ENCODE measurements around the gene SNRNP25. TPM values are rescaled to one million over a fixed set of nuclear protein-coding genes. Genes with fewer than 3 reads are reported as not detected.

The SNRNP25 gene
- total and polyA plus RNA-seq, 5 donors from 2014 or later: 9.4 to 29.1 (median 19.3) TPM

DNA sequence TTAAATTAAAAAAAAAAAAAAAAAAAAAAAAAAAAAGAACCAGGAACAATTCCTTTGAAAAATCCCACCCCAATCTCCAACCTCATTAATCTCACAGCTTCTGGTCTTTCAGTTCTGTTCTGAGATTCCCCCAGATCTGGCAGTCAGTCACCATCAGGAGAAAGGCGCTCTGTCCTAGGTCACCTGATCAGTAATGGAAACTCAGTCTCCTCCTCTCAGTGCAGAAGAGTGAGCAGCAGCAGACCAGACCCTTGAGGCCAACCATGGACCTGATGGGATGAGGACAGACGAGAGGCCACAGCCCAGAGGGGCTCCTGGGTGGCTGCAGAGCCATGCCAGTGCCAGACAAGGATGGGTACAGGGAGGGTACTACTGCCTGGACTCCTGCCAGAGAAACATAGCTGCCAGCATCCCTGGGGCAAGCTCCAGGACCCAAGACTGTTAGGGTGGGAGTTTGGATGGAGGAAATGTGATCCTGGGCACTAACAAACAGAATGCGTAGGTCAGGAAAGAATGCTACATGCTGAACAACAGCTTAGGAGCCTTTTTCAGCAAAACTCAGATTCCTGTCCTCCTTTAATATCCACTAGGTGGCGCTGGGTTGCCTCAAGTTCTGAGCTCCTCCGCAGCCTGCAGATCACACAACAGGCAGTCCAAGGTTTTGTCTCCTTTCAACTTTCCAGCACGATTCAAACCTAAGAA is 53.1 kb downstream of the SNRNP25 start:
- no peaks in the 10 kb centered on the region for H3K27me3 Mint-ChIP-seq
- H3K4me1 ChIP-seq (ENCODE audit: control insufficient read depth, insufficient read depth, low read length, poor library complexity, severe bottlenecking): no peaks in the 10 kb centered on the region
- no peak overlapping the region for H3K27ac Mint-ChIP-seq
- peaks cover 3 to 7% (median 5%) of the 10 kb centered on the region in 4 donors for H3K4me1 Mint-ChIP-seq
- no peak overlapping the region for H3K4me3 ChIP-seq (ENCODE audit: low read depth, low read length)
- no peak overlapping the region for H3K4me3 Mint-ChIP-seq
- H3K27ac ChIP-seq (ENCODE audit: insufficient read depth, low read length, poor library complexity, severe bottlenecking): no peak overlapping the region
- H3K9me3 Mint-ChIP-seq: no peaks in the 10 kb centered on the region
- peak; percentile 62 to 73 for ATAC-seq (ENCODE audit: low read depth in 2 of 2)
- no peaks in the 10 kb centered on the region for H3K9me3 ChIP-seq (ENCODE audit: control insufficient read depth in 2 of 2, low read length in 2 of 2)
- peak; percentile 46 to 81 (median 65) for DNase-seq
- peaks cover 20% of the 10 kb centered on the region for H3K36me3 Mint-ChIP-seq
- H3K36me3 ChIP-seq (ENCODE audit: control insufficient read depth, insufficient read depth, low read length): peaks cover 9% of the 10 kb centered on the region
- H3K27me3 ChIP-seq (ENCODE audit: control insufficient read depth, insufficient read depth, low read length): no peaks in the 10 kb centered on the region

Other genes with a start within 250 kb of the SNRNP25 start
- 12.7 TPM for gene POLR3K, start 220 bp upstream of the SNRNP25 start, total RNA-seq
- gene POLR3K, start 220 bp upstream of the SNRNP25 start, polyA plus RNA-seq: 10 to 100 TPM; 37.5 to 50.4 (median 48.6) TPM
- gene RHBDF1, start 18.8 kb downstream of the SNRNP25 start, total RNA-seq: 0.67 TPM
- not detected for gene RHBDF1, start 18.8 kb downstream of the SNRNP25 start, polyA plus RNA-seq
- gene MPG, start 24.4 kb downstream of the SNRNP25 start, total RNA-seq: 29.2 TPM
- gene MPG, start 24.4 kb downstream of the SNRNP25 start, polyA plus RNA-seq: 10 to 100 TPM; 62.2 to 82.7 (median 81.8) TPM
- 23.1 TPM for gene NPRL3, start 84.8 kb downstream of the SNRNP25 start, total RNA-seq
- gene NPRL3, start 84.8 kb downstream of the SNRNP25 start, polyA plus RNA-seq: 1 to 10 TPM; 6.5 to 9.2 (median 8.2) TPM
- gene HBZ, start 98.8 kb downstream of the SNRNP25 start, total RNA-seq: not detected
- gene HBZ, start 98.8 kb downstream of the SNRNP25 start, polyA plus RNA-seq: not detected
- not detected for gene HBM, start 112.2 kb downstream of the SNRNP25 start, total RNA-seq
- gene HBM, start 112.2 kb downstream of the SNRNP25 start, polyA plus RNA-seq: not detected
- gene HBA2, start 119.0 kb downstream of the SNRNP25 start, total RNA-seq: 0.86 TPM
- gene HBA2, start 119.0 kb downstream of the SNRNP25 start, polyA plus RNA-seq: 1 to 10 TPM in 1 of 4 donors, under 1 TPM in 2, not detected in 1; 0.41 to 1.2 (median 0.99) TPM
- gene HBA1, start 122.9 kb downstream of the SNRNP25 start, total RNA-seq: not detected
- under 1 TPM in 1 of 4 donors, not detected in 3; 0.41 TPM for gene HBA1, start 122.9 kb downstream of the SNRNP25 start, polyA plus RNA-seq
- gene HBQ1, start 126.6 kb downstream of the SNRNP25 start, total RNA-seq: not detected
- gene HBQ1, start 126.6 kb downstream of the SNRNP25 start, polyA plus RNA-seq: not detected
- 152 TPM for gene LUC7L, start 175.6 kb downstream of the SNRNP25 start, total RNA-seq
- gene LUC7L, start 175.6 kb downstream of the SNRNP25 start, polyA plus RNA-seq: 10 to 100 TPM in 1 of 4 donors, 1 to 10 TPM in 3; 8.9 to 10.9 (median 9.8) TPM
- gene FAM234A, start 181.0 kb downstream of the SNRNP25 start, total RNA-seq: 26.5 TPM
- gene FAM234A, start 181.0 kb downstream of the SNRNP25 start, polyA plus RNA-seq: 10 to 100 TPM; 15.3 to 23.9 (median 21.7) TPM
- not detected for gene RGS11, start 222.1 kb downstream of the SNRNP25 start, total RNA-seq
- gene RGS11, start 222.1 kb downstream of the SNRNP25 start, polyA plus RNA-seq: not detected
- not detected for gene ARHGDIG, start 226.8 kb downstream of the SNRNP25 start, total RNA-seq
- gene ARHGDIG, start 226.8 kb downstream of the SNRNP25 start, polyA plus RNA-seq: not detected
- gene PDIA2, start 229.3 kb downstream of the SNRNP25 start, total RNA-seq: not detected
- not detected for gene PDIA2, start 229.3 kb downstream of the SNRNP25 start, polyA plus RNA-seq

Data from CD4-positive, CD25-positive, alpha-beta regulatory T cell (primary cell).